Measurements from ENCODE around the gene PSENEN. TPM values are rescaled to one million over a fixed set of nuclear protein-coding genes. Genes with fewer than 3 reads are reported as not detected.

The PSENEN gene
- total RNA-seq, 2 donors from 2014 or later, result 50.7 to 53.7 TPM

GRCh38 chr19:35714601-35715354 lies 30.7 kb upstream of the PSENEN start:
- H3K36me3 Mint-ChIP-seq (ENCODE audit: insufficient read depth in 2 of 2), result peaks cover 23 to 24% of the 10 kb centered on the region in 2 donors
- H3K4me3 Mint-ChIP-seq, result peak overlapping the region; percentile 89
- peak in 1 of 2 donors; percentile 54 for DNase-seq
- H3K9me3 Mint-ChIP-seq, result no peaks in the 10 kb centered on the region
- ATAC-seq (replicated peaks in 1 of 2), result no peak
- peaks cover 54% of the 10 kb centered on the region for H3K4me1 Mint-ChIP-seq (ENCODE audit: low read depth)
- H3K27me3 Mint-ChIP-seq (ENCODE audit: low read depth), result no peaks in the 10 kb centered on the region
- peak overlapping the region; percentile 94 for H3K27ac Mint-ChIP-seq

- H3K27me3 Mint-ChIP-seq (ENCODE audit: low read depth), result no peaks in the 10 kb centered on the region
- ATAC-seq (replicated peaks in 1 of 2), result no peak
- H3K4me1 Mint-ChIP-seq (ENCODE audit: low read depth), result peaks cover 53% of the 10 kb centered on the region
- peak overlapping the region; percentile 89 for H3K4me3 Mint-ChIP-seq
- DNase-seq, result no peak
- peaks cover 25 to 26% of the 10 kb centered on the region in 2 donors for H3K36me3 Mint-ChIP-seq (ENCODE audit: insufficient read depth in 2 of 2)
- no peaks in the 10 kb centered on the region for H3K9me3 Mint-ChIP-seq
- H3K27ac Mint-ChIP-seq, result no peak overlapping the region
Measured at GRCh38 chr19:35715355-35715809, 30.1 kb upstream of the PSENEN start.

GRCh38 chr19:35715981-35716800 lies 29.3 kb upstream of the PSENEN start:
- Mint-ChIP-seq H3K9me3 (no peaks in the 10 kb centered on the region), H3K36me3 (ENCODE audit: insufficient read depth in 2 of 2) (peaks cover 25 to 29% of the 10 kb centered on the region in 2 donors), H3K27me3 (ENCODE audit: low read depth) (no peaks in the 10 kb centered on the region), H3K27ac (peak overlapping the region; percentile 88), H3K4me1 (ENCODE audit: low read depth) (peaks cover 46% of the 10 kb centered on the region), H3K4me3 (peak overlapping the region; percentile 89)
- no peak for ATAC-seq (replicated peaks in 1 of 2)
- DNase-seq, result no peak

GRCh38 chr19:35716801-35717664 lies 28.4 kb upstream of the PSENEN start:
- DNase-seq, result peak; percentile 92 to 98
- H3K27ac Mint-ChIP-seq, result peak overlapping the region; percentile 88
- H3K4me3 Mint-ChIP-seq, result peak overlapping the region; percentile 89
- ATAC-seq (replicated peaks in 1 of 2), result peak; percentile 66 to 73
- peaks cover 42% of the 10 kb centered on the region for H3K4me1 Mint-ChIP-seq (ENCODE audit: low read depth)
- no peaks in the 10 kb centered on the region for H3K9me3 Mint-ChIP-seq
- H3K27me3 Mint-ChIP-seq (ENCODE audit: low read depth), result no peaks in the 10 kb centered on the region
- peaks cover 25 to 36% of the 10 kb centered on the region in 2 donors for H3K36me3 Mint-ChIP-seq (ENCODE audit: insufficient read depth in 2 of 2)

GRCh38 chr19:35717665-35718344 lies 27.6 kb upstream of the PSENEN start, which contains the start of gene KMT2B:
TSS of gene KMT2B (plus strand) at chr19:35718003. CDS start at chr19:35718019, 16 bp downstream.
- no peaks in the 10 kb centered on the region for H3K27me3 Mint-ChIP-seq (ENCODE audit: low read depth)
- H3K4me3 Mint-ChIP-seq, result peak within 1 kb of the TSS; percentile 90 to 91
- H3K27ac Mint-ChIP-seq, result peak within 1 kb of the TSS; percentile 92
- peaks cover 42% of the 10 kb centered on the region for H3K4me1 Mint-ChIP-seq (ENCODE audit: low read depth)
- DNase-seq (peak in 1 of 2 donors; percentile 96), ATAC-seq (replicated peaks in 1 of 2) (no peak)
- H3K36me3 Mint-ChIP-seq (ENCODE audit: insufficient read depth in 2 of 2), result peaks cover 25 to 40% of the 10 kb centered on the region in 2 donors
- no peaks in the 10 kb centered on the region for H3K9me3 Mint-ChIP-seq

GRCh38 chr19:35718345-35719041 lies 27.0 kb upstream of the PSENEN start:
- no peaks in the 10 kb centered on the region for H3K27me3 Mint-ChIP-seq (ENCODE audit: low read depth)
- H3K4me3 Mint-ChIP-seq, result peak overlapping the region; percentile 90 to 91
- DNase-seq (peak; percentile 64 to 70), ATAC-seq (replicated peaks in 1 of 2) (no peak)
- H3K27ac Mint-ChIP-seq, result peak overlapping the region; percentile 92
- H3K9me3 Mint-ChIP-seq, result no peaks in the 10 kb centered on the region
- H3K36me3 Mint-ChIP-seq (ENCODE audit: insufficient read depth in 2 of 2), result peaks cover 25 to 44% of the 10 kb centered on the region in 2 donors
- peaks cover 42% of the 10 kb centered on the region for H3K4me1 Mint-ChIP-seq (ENCODE audit: low read depth)

- no peak for DNase-seq
- Mint-ChIP-seq H3K36me3 (ENCODE audit: insufficient read depth in 2 of 2) (peaks cover 21 to 40% of the 10 kb centered on the region in 2 donors), H3K4me3 (peak overlapping the region; percentile 90 to 91), H3K27ac (peak overlapping the region; percentile 52), H3K9me3 (no peaks in the 10 kb centered on the region), H3K27me3 (ENCODE audit: low read depth) (no peaks in the 10 kb centered on the region), H3K4me1 (ENCODE audit: low read depth) (peaks cover 31% of the 10 kb centered on the region)
- no peak for ATAC-seq (replicated peaks in 1 of 2)
Measured at GRCh38 chr19:35719402-35720162, 25.9 kb upstream of the PSENEN start.

GRCh38 chr19:35720163-35720524 lies 25.3 kb upstream of the PSENEN start:
- Mint-ChIP-seq H3K27me3 (ENCODE audit: low read depth) (no peaks in the 10 kb centered on the region), H3K4me1 (ENCODE audit: low read depth) (peaks cover 25% of the 10 kb centered on the region), H3K4me3 (peak overlapping the region; percentile 17 to 18), H3K27ac (peak overlapping the region; percentile 17), H3K36me3 (ENCODE audit: insufficient read depth in 2 of 2) (peaks cover 19 to 35% of the 10 kb centered on the region in 2 donors), H3K9me3 (no peaks in the 10 kb centered on the region)
- no peak for ATAC-seq (replicated peaks in 1 of 2)
- DNase-seq, result no peak

GRCh38 chr19:35720648-35721047 lies 24.8 kb upstream of the PSENEN start:
- peak overlapping the region in 1 of 2 donors; percentile 29 for H3K4me3 Mint-ChIP-seq
- no peak for DNase-seq
- H3K27ac Mint-ChIP-seq, result peak overlapping the region; percentile 58
- H3K27me3 Mint-ChIP-seq (ENCODE audit: low read depth), result no peaks in the 10 kb centered on the region
- ATAC-seq (replicated peaks in 1 of 2), result no peak
- peaks cover 19 to 35% of the 10 kb centered on the region in 2 donors for H3K36me3 Mint-ChIP-seq (ENCODE audit: insufficient read depth in 2 of 2)
- peaks cover 25% of the 10 kb centered on the region for H3K4me1 Mint-ChIP-seq (ENCODE audit: low read depth)
- H3K9me3 Mint-ChIP-seq, result no peaks in the 10 kb centered on the region

GRCh38 chr19:35721374-35721773 lies 24.1 kb upstream of the PSENEN start:
- Mint-ChIP-seq H3K27me3 (ENCODE audit: low read depth) (no peaks in the 10 kb centered on the region), H3K36me3 (ENCODE audit: insufficient read depth in 2 of 2) (peaks cover 17 to 33% of the 10 kb centered on the region in 2 donors), H3K4me1 (ENCODE audit: low read depth) (peaks cover 25% of the 10 kb centered on the region), H3K9me3 (no peaks in the 10 kb centered on the region), H3K27ac (peak overlapping the region; percentile 92), H3K4me3 (peak overlapping the region; percentile 7 to 31)
- no peak for DNase-seq
- no peak for ATAC-seq (replicated peaks in 1 of 2)

- Mint-ChIP-seq H3K27me3 (ENCODE audit: low read depth) (no peaks in the 10 kb centered on the region), H3K9me3 (no peaks in the 10 kb centered on the region), H3K4me3 (no peak overlapping the region), H3K27ac (no peak overlapping the region), H3K4me1 (ENCODE audit: low read depth) (peaks cover 25% of the 10 kb centered on the region), H3K36me3 (ENCODE audit: insufficient read depth in 2 of 2) (peaks cover 15 to 29% of the 10 kb centered on the region in 2 donors)
- no peak for ATAC-seq (replicated peaks in 1 of 2)
- DNase-seq, result no peak
Measured at GRCh38 chr19:35722461-35722860, 23.0 kb upstream of the PSENEN start.

Measured in activated T-cell treated with anti-CD3 and anti-CD28 coated beads, Interleukin-2, amount 50 U/mL, for 72 hours (primary cell).